SK-N-SH treated with all-trans-retinoic acid at 6 μM for 48 hours (cell line): ENCODE results near the gene PDE6A.

Experiments
- ATAC-seq: fragments of 200-7000 bp; cut with Tn5 transposase; 3 replicates; pipeline ENCODE4 v1.9.1; 2020; ENCODE audit warnings: mild to moderate bottlenecking, moderate library complexity
- ARNTL ChIP-seq: fragments of 450-650 bp; formaldehyde crosslinking; IDR thresholded peaks from 2 replicates; pipeline ENCODE4 v1.5.0; 2020; ENCODE audit warnings: low read depth, mild to moderate bottlenecking, moderate library complexity, borderline replicate concordance
- BACH2 ChIP-seq: fragments of 250-450 bp; sonication (Bioruptor Pico); IDR thresholded peaks from 2 replicates; pipeline ENCODE4 v1.9.0; 2021; ENCODE audit warnings: mild to moderate bottlenecking, borderline replicate concordance
- CREB5 ChIP-seq: fragments of 250-450 bp; sonication (Bioruptor Pico); IDR thresholded peaks from 2 replicates; pipeline ENCODE4 v1.5.1; 2020; ENCODE audit warnings: low read depth, mild to moderate bottlenecking, moderate library complexity
- CSDC2 ChIP-seq: fragments of 250-450 bp; sonication (Bioruptor Pico); IDR thresholded peaks from 2 replicates; pipeline ENCODE4 v1.5.0; 2020; ENCODE audit warnings: mild to moderate bottlenecking, moderate library complexity
- CSRNP3 ChIP-seq: fragments of 250-450 bp; sonication (Bioruptor Pico); IDR thresholded peaks from 2 replicates; pipeline ENCODE4 v1.5.1; 2021; ENCODE audit warnings: mild to moderate bottlenecking, moderate library complexity
- GLIS3 ChIP-seq: fragments of 250-450 bp; sonication (Bioruptor Pico); IDR thresholded peaks from 2 replicates; pipeline ENCODE4 v1.5.0; 2020; ENCODE audit warnings: mild to moderate bottlenecking, moderate library complexity
- ISL1 ChIP-seq: fragments of 250-450 bp; sonication (Bioruptor Pico); IDR thresholded peaks from 2 replicates; pipeline ENCODE4 v2.1.2; 2022; ENCODE audit warnings: mild to moderate bottlenecking, moderate library complexity
- OSR1 ChIP-seq: fragments of 250-450 bp; sonication (Bioruptor Pico); IDR thresholded peaks from 2 replicates; pipeline ENCODE4 v1.8.0; 2022; ENCODE audit warnings: moderate library complexity, mild to moderate bottlenecking, inconsistent platforms
- POU6F1 ChIP-seq: fragments of 250-450 bp; sonication (Bioruptor Pico); IDR thresholded peaks from 2 replicates; pipeline ENCODE4 v1.8.0; 2021; ENCODE audit warnings: low read depth, mild to moderate bottlenecking, moderate library complexity, borderline replicate concordance
- PPARA ChIP-seq: fragments of 250-450 bp; sonication (Bioruptor Pico); IDR thresholded peaks from 2 replicates; pipeline ENCODE4 v1.5.0; 2020; ENCODE audit warnings: mild to moderate bottlenecking, borderline replicate concordance
- RARB ChIP-seq: fragments of 250-450 bp; sonication (Bioruptor Pico); IDR thresholded peaks from 2 replicates; pipeline ENCODE4 v1.8.0; 2021; ENCODE audit warnings: mild to moderate bottlenecking, moderate library complexity
- SNAI2 ChIP-seq: fragments of 250-450 bp; sonication (Bioruptor Pico); IDR thresholded peaks from 2 replicates; pipeline ENCODE4 v1.5.0; 2020; ENCODE audit warnings: mild to moderate bottlenecking, moderate library complexity
- TCF4 ChIP-seq: fragments of 250-450 bp; sonication (Bioruptor Pico); IDR thresholded peaks from 2 replicates; pipeline ENCODE4 v1.8.0; 2021; ENCODE audit warnings: mild to moderate bottlenecking, moderate library complexity, borderline replicate concordance
- TOX ChIP-seq: fragments of 250-450 bp; sonication (Bioruptor Pico); IDR thresholded peaks from 2 replicates; pipeline ENCODE4 v1.8.0; 2021; ENCODE audit warnings: mild to moderate bottlenecking, moderate library complexity, borderline replicate concordance
- ZC3H10 ChIP-seq: fragments of 250-450 bp; sonication (Bioruptor Pico); IDR thresholded peaks from 2 replicates; pipeline ENCODE4 v1.5.1; 2021; ENCODE audit warnings: mild to moderate bottlenecking, moderate library complexity
- ZFP3 ChIP-seq: fragments of 250-450 bp; sonication (Bioruptor Pico); IDR thresholded peaks from 2 replicates; pipeline ENCODE4 v1.5.0; 2020; ENCODE audit warnings: mild to moderate bottlenecking, moderate library complexity
- ZFP30 ChIP-seq: fragments of 450-650 bp; formaldehyde crosslinking; IDR thresholded peaks from 2 replicates; pipeline ENCODE4 v1.5.0; 2022; ENCODE audit warnings: mild to moderate bottlenecking, moderate library complexity
- ZNF565 ChIP-seq: fragments of 450-650 bp; formaldehyde crosslinking; conservative IDR thresholded peaks from 2 replicates; pipeline ENCODE4 v1.5.0; 2020; ENCODE audit warnings: low read depth, mild to moderate bottlenecking, moderate library complexity
- ZNF8 ChIP-seq: fragments of 450-650 bp; formaldehyde crosslinking; IDR thresholded peaks from 2 replicates; pipeline ENCODE4 v1.5.0; 2020; ENCODE audit warnings: mild to moderate bottlenecking, moderate library complexity
- TF ChIP-seq, protein P1 (sequence below): fragments of 250-450 bp; sonication (Bioruptor Pico); IDR thresholded peaks from 2 replicates; pipeline ENCODE4 v1.5.0; 2020; ENCODE audit warnings: mild to moderate bottlenecking, moderate library complexity
- TF ChIP-seq, protein P2 (sequence below): fragments of 250-450 bp; sonication (Bioruptor Pico); IDR thresholded peaks from 2 replicates; pipeline ENCODE4 v1.8.0; 2020; ENCODE audit warnings: mild to moderate bottlenecking, moderate library complexity, borderline replicate concordance

The PDE6A gene

GRCh38 chr5:149839761-149840160 lies 104.8 kb downstream of the PDE6A start:
- no peak for ATAC-seq
- TF ChIP-seq ZNF8 (no peak), GLIS3 (CRISPR knock-in tag) (no peak)

DNA sequence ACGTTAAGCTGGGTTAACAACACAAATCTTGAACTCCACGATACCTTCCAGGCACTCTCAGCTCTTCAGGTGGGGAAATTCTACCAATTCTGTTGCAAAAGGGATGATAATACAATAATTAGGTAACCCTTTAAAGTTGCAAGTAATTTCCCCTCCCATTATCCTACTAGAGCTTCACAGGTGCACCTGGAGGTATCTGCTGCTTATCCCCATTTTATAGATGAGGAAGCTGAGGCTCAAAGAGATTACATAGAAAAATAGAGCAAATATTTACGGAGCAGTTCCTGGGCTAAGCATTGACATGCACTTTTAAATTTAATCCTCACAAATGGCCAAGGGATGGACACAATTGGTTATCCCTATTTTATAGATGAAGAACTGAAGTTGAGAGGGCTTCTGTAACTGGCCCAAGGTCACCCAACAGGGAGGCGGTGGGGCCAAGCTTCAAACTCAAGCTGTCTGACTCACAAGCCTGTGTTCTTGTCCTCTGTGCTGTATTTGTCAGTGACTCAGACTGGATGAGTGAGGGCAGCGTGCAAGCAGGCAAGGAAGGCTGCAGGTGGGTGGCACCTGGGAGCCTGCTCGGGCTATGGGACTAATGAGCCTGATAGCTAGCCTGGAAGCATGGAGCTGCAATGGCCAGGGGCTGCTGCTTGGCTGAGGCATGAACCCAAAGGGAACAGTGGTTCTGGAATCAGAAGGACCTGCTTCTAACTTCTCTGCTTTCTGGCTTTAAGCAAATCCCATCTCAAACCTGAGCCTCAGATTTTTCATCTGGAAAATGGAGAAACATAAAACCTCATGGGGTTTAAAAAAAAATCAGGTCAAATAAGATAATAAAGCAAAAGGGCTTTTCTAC lies 105.5 kb downstream of the PDE6A start:
- ATAC-seq: no peak
- TF ChIP-seq TCF4 (CRISPR knock-in tag): no peak
- no peak for TF ChIP-seq OSR1
- no peak for TF ChIP-seq ZNF8
- TF ChIP-seq ARNTL (CRISPR knock-in tag): no peak
- TF ChIP-seq POU6F1 (CRISPR knock-in tag): no peak
- no peak for TF ChIP-seq ZFP3 (CRISPR knock-in tag)
- no peak for TF ChIP-seq ZC3H10 (CRISPR knock-in tag)
- TF ChIP-seq RARB (CRISPR knock-in tag): no peak
- no peak for TF ChIP-seq SNAI2 (CRISPR knock-in tag)
- TF ChIP-seq PPARA: no peak
- no peak for TF ChIP-seq ISL1
- TF ChIP-seq, protein P1, sequence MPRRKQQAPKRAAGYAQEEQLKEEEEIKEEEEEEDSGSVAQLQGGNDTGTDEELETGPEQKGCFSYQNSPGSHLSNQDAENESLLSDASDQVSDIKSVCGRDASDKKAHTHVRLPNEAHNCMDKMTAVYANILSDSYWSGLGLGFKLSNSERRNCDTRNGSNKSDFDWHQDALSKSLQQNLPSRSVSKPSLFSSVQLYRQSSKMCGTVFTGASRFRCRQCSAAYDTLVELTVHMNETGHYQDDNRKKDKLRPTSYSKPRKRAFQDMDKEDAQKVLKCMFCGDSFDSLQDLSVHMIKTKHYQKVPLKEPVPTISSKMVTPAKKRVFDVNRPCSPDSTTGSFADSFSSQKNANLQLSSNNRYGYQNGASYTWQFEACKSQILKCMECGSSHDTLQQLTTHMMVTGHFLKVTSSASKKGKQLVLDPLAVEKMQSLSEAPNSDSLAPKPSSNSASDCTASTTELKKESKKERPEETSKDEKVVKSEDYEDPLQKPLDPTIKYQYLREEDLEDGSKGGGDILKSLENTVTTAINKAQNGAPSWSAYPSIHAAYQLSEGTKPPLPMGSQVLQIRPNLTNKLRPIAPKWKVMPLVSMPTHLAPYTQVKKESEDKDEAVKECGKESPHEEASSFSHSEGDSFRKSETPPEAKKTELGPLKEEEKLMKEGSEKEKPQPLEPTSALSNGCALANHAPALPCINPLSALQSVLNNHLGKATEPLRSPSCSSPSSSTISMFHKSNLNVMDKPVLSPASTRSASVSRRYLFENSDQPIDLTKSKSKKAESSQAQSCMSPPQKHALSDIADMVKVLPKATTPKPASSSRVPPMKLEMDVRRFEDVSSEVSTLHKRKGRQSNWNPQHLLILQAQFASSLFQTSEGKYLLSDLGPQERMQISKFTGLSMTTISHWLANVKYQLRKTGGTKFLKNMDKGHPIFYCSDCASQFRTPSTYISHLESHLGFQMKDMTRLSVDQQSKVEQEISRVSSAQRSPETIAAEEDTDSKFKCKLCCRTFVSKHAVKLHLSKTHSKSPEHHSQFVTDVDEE (CRISPR knock-in tag): no peak
- no peak for TF ChIP-seq CSDC2
- TF ChIP-seq CREB5 (CRISPR knock-in tag): no peak
- TF ChIP-seq ZFP30 (CRISPR knock-in tag): no peak

DNA sequence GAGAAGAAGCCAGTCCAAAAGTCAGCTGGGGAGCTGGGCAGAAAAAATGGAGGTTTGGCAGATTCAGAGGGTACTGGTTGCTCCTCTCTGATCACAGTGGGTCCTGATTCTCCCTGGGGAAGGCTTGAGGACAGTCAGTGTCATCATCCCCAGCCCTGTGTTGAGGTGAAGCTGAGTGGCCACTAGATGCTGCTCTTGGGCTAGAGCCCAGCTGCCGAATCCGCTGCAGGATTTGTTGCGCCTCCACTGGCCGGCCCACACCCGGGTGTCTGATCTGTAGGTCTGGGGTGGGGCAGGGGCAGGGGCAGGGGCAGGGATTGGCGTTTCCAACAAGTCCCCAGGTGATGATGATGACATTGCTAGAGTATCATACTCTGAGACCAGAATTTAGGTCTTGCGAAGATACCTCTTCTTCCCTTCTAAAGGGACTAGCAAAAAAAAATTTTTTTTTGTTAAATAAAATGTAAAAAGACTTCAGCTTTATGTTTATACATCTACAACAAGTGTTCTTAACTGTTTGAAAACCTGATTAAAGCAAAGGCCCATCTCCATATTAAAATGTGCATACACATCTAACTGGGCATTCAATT lies 106.8 kb downstream of the PDE6A start:
- no peak for TF ChIP-seq ZFP3 (CRISPR knock-in tag)
- TF ChIP-seq, protein P2, sequence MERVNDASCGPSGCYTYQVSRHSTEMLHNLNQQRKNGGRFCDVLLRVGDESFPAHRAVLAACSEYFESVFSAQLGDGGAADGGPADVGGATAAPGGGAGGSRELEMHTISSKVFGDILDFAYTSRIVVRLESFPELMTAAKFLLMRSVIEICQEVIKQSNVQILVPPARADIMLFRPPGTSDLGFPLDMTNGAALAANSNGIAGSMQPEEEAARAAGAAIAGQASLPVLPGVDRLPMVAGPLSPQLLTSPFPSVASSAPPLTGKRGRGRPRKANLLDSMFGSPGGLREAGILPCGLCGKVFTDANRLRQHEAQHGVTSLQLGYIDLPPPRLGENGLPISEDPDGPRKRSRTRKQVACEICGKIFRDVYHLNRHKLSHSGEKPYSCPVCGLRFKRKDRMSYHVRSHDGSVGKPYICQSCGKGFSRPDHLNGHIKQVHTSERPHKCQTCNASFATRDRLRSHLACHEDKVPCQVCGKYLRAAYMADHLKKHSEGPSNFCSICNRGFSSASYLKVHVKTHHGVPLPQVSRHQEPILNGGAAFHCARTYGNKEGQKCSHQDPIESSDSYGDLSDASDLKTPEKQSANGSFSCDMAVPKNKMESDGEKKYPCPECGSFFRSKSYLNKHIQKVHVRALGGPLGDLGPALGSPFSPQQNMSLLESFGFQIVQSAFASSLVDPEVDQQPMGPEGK (CRISPR knock-in tag): no peak
- TF ChIP-seq ZNF565 (CRISPR knock-in tag): no peak
- TF ChIP-seq ZFP30 (CRISPR knock-in tag): no peak
- no peak for TF ChIP-seq ZC3H10 (CRISPR knock-in tag)
- TF ChIP-seq TOX (CRISPR knock-in tag): no peak
- no peak for TF ChIP-seq ISL1
- TF ChIP-seq POU6F1 (CRISPR knock-in tag): no peak
- TF ChIP-seq ARNTL (CRISPR knock-in tag): no peak
- no peak for TF ChIP-seq RARB (CRISPR knock-in tag)
- TF ChIP-seq BACH2: no peak
- TF ChIP-seq CSDC2: no peak
- TF ChIP-seq SNAI2 (CRISPR knock-in tag): no peak
- no peak for TF ChIP-seq CSRNP3 (CRISPR knock-in tag)
- TF ChIP-seq OSR1: no peak
- TF ChIP-seq GLIS3 (CRISPR knock-in tag): no peak

More for the DNA sequence above, 106.8 kb downstream of the PDE6A start:
- peak; percentile 95 for ATAC-seq
